ENCODE measurements around the gene PNMT.

The PNMT gene

GRCh38 chr17:39672522-39673334, 4.5 kb downstream of the PNMT start:
- DNase-seq = no peak
- H3K27ac ChIP-seq = peak overlapping the region; percentile 41
- peaks cover 4% of the 10 kb centered on the region; the same call in 1 of the 2 replicates for H3K36me3 ChIP-seq
- no peaks in the 10 kb centered on the region for H3K9me3 ChIP-seq (ENCODE audit: severe bottlenecking)
- TF ChIP-seq CTCF (IDR thresholded peaks at IDR 0.05; ENCODE audit: low read depth, low read length) = 0 out of 2 replicates have a peak, but pooled peaks have one; percentile 15
- H3K27me3 ChIP-seq (ENCODE audit: insufficient read depth, low read depth, severe bottlenecking) = no peaks in the 10 kb centered on the region
- H3K4me3 ChIP-seq (ENCODE audit: low read depth, low read length) = no peak overlapping the region

DNA sequence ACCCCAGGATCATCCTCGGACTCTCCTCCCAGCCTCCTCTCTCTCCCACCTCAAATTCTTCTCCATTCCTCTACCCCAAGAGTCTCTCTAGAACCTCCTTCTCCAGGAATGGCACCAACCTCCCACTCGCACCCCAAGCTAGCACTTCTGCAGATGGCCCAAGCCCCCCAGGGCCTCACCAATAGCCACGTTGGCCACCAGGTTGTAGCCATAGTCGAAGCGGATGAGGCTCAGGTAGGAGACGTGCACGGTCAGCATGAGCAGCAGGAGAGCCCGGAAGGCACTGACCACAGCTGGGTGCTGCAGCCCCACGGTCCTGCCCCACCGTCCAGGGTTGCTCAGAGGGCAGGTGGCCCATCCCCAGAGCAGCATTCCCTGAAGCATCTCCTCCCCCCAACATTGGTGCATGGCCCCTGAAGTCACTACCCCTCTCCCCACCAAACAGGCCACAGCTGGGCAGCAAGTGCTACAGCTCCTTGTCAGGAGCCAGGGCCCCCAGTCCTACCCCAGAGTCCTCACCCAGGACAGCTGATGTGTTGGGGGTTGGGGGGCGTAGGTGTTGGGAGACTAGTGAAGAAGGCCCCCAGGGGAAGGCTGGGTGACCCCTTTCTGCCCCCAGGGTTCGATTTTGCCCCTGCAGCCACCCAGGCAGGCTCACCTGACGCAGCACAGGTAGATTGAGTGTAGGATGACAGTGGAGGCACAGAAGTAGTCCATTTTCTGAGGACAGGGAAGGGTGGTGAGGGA, 5.3 kb downstream of the PNMT start:
- Histone ChIP-seq H3K9me3 (ENCODE audit: severe bottlenecking) (no peaks in the 10 kb centered on the region), H3K36me3 (peaks cover 7% of the 10 kb centered on the region; the same call in 1 of the 2 replicates), H3K4me3 (ENCODE audit: low read depth, low read length) (no peak overlapping the region), H3K27ac (no peak overlapping the region), H3K27me3 (ENCODE audit: insufficient read depth, low read depth, severe bottlenecking) (no peaks in the 10 kb centered on the region)
- TF ChIP-seq CTCF (IDR thresholded peaks at IDR 0.05; ENCODE audit: low read depth, low read length) = no peak
- no peak for DNase-seq

DNA sequence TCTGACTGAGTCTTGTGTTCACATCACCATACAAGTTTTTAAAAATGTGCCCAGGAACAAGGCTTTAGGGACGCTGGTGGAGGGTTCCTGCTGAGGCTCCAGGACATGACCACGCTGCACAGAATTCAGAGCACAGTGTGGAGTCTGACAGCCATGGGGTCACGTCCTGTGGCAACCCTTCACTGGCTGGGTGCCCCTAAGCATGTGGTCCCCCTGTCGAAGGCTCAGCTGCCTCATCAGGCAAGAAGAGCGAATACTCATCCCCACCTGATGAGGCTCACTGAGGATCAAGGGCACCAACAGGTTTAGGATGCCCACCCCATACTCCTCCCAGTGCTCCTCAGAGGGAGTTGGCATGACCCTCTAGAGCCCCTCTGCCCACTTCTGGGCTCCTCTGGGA, 5.9 kb downstream of the PNMT start:
- Histone ChIP-seq H3K9me3 (ENCODE audit: severe bottlenecking) (no peaks in the 10 kb centered on the region), H3K36me3 (peaks cover 7% of the 10 kb centered on the region; the same call in 1 of the 2 replicates), H3K27me3 (ENCODE audit: insufficient read depth, low read depth, severe bottlenecking) (no peaks in the 10 kb centered on the region), H3K27ac (peak overlapping the region; percentile 44), H3K4me3 (ENCODE audit: low read depth, low read length) (no peak overlapping the region)
- no peak for TF ChIP-seq CTCF (IDR thresholded peaks at IDR 0.05; ENCODE audit: low read depth, low read length)
- no peak for DNase-seq

GRCh38 chr17:39674702-39675389, 6.6 kb downstream of the PNMT start:
- no peaks in the 10 kb centered on the region for H3K27me3 ChIP-seq (ENCODE audit: insufficient read depth, low read depth, severe bottlenecking)
- peaks cover 7% of the 10 kb centered on the region; the same call in 1 of the 2 replicates for H3K36me3 ChIP-seq
- no peak overlapping the region for H3K4me3 ChIP-seq (ENCODE audit: low read depth, low read length)
- peak; percentile 85 for DNase-seq
- peak overlapping the region; percentile 44 for H3K27ac ChIP-seq
- H3K9me3 ChIP-seq (ENCODE audit: severe bottlenecking) = no peaks in the 10 kb centered on the region
- TF ChIP-seq CTCF (IDR thresholded peaks at IDR 0.05; ENCODE audit: low read depth, low read length) = no peak

- no peaks in the 10 kb centered on the region for H3K9me3 ChIP-seq (ENCODE audit: severe bottlenecking)
- peaks cover 7% of the 10 kb centered on the region; the same call in 1 of the 2 replicates for H3K36me3 ChIP-seq
- H3K4me3 ChIP-seq (ENCODE audit: low read depth, low read length) = no peak overlapping the region
- peak overlapping the region; percentile 44 for H3K27ac ChIP-seq
- no peak for TF ChIP-seq CTCF (IDR thresholded peaks at IDR 0.05; ENCODE audit: low read depth, low read length)
- H3K27me3 ChIP-seq (ENCODE audit: insufficient read depth, low read depth, severe bottlenecking) = no peaks in the 10 kb centered on the region
- no peak for DNase-seq
Observed at GRCh38 chr17:39675390-39676082, 7.3 kb downstream of the PNMT start.

Data from WERI-Rb-1 (cell line).